ENCODE measurements around the gene ISG15. TPM values are rescaled to one million over a fixed set of nuclear protein-coding genes. Genes with fewer than 3 reads are reported as not detected.

ISG15 gene
- total and polyA plus RNA-seq, 2 of the 13 experiments (the other 11 are each of a cell fraction or from before 2014, with no cell fraction given): 42.1 to 54.9 TPM

DNA sequence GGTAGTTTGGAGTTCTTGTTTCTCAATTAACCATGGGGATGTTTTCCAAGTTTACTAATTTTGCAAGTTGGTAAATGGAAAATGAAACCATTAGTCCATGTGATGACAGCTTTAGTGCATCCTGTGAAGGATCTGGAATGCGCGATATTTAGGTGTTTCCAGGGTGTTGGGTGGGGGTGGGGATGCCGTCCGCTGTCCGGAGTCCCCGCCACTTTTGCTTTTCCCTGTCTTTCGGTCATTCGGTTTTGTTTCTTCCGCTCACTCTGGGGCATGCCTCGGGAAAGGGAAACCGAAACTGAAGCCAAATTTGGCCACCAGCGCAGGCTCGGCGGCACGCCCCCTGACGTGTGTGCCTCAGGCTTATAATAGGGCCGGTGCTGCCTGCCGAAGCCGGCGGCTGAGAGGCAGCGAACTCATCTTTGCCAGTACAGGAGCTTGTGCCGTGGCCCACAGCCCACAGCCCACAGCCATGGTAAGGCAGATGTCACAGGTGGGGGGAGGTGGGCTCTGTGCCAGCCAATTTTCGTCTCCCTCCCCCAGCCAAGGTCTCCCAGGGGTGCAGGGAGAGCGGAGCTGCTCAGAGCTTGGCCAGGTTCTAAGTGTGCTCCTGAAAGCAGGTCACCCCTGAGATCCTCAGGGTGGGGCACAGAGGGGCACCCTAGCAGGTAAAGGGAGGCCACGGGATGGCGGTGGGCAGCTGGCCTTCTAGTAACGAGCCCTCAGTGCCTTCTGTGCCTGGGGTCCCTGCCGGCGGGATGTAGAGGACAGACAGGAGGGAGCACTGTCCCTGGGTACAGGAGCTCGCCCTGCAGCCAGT is at the start of gene ISG15 (continued):
- TF ChIP-seq ZNF263 (CRISPR knock-in tag; IDR thresholded peaks at IDR 0.05) (peak; percentile 94), SAP130 (CRISPR knock-in tag; IDR thresholded peaks at IDR 0.05; ENCODE audit: low read depth) (peak; percentile 96), DR1 (CRISPR knock-in tag; IDR thresholded peaks at IDR 0.05) (peak; percentile 85), ZNF776 (CRISPR knock-in tag; IDR thresholded peaks at IDR 0.05) (peak; percentile 31; the same call in 1 of the 2 replicates), SKI (IDR thresholded peaks at IDR 0.05; ENCODE audit: partially characterized antibody) (no peak), RFX3 (CRISPR knock-in tag; IDR thresholded peaks at IDR 0.05) (no peak), RAD51 (IDR thresholded peaks at IDR 0.05; ENCODE audit: borderline replicate concordance) (no peak), PCBP2 (optimal IDR thresholded peaks at IDR 0.05; ENCODE audit: low read depth, low read length, poor library complexity, severe bottlenecking) (no peak), BATF2 (CRISPR knock-in tag; IDR thresholded peaks at IDR 0.05) (no peak), ZNF558 (CRISPR knock-in tag; IDR thresholded peaks at IDR 0.05; ENCODE audit: borderline replicate concordance) (no peak), IKZF4 (CRISPR knock-in tag; IDR thresholded peaks at IDR 0.05; ENCODE audit: borderline replicate concordance, low read depth, not compliant biosample characterization) (peak; percentile 27), ZNF687 (CRISPR knock-in tag; IDR thresholded peaks at IDR 0.05) (peak; percentile 80), PRDM4 (CRISPR knock-in tag; IDR thresholded peaks at IDR 0.05; ENCODE audit: borderline replicate concordance) (0 out of 2 replicates have a peak, but pooled peaks have one; percentile 41), YEATS2 (CRISPR knock-in tag; IDR thresholded peaks at IDR 0.05; ENCODE audit: borderline replicate concordance) (peak; percentile 35; the same call in 1 of the 2 replicates)
- TF ChIP-seq, protein P1, sequence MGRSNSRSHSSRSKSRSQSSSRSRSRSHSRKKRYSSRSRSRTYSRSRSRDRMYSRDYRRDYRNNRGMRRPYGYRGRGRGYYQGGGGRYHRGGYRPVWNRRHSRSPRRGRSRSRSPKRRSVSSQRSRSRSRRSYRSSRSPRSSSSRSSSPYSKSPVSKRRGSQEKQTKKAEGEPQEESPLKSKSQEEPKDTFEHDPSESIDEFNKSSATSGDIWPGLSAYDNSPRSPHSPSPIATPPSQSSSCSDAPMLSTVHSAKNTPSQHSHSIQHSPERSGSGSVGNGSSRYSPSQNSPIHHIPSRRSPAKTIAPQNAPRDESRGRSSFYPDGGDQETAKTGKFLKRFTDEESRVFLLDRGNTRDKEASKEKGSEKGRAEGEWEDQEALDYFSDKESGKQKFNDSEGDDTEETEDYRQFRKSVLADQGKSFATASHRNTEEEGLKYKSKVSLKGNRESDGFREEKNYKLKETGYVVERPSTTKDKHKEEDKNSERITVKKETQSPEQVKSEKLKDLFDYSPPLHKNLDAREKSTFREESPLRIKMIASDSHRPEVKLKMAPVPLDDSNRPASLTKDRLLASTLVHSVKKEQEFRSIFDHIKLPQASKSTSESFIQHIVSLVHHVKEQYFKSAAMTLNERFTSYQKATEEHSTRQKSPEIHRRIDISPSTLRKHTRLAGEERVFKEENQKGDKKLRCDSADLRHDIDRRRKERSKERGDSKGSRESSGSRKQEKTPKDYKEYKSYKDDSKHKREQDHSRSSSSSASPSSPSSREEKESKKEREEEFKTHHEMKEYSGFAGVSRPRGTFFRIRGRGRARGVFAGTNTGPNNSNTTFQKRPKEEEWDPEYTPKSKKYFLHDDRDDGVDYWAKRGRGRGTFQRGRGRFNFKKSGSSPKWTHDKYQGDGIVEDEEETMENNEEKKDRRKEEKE (IDR thresholded peaks at IDR 0.05): no peak
- TF ChIP-seq, protein P2, sequence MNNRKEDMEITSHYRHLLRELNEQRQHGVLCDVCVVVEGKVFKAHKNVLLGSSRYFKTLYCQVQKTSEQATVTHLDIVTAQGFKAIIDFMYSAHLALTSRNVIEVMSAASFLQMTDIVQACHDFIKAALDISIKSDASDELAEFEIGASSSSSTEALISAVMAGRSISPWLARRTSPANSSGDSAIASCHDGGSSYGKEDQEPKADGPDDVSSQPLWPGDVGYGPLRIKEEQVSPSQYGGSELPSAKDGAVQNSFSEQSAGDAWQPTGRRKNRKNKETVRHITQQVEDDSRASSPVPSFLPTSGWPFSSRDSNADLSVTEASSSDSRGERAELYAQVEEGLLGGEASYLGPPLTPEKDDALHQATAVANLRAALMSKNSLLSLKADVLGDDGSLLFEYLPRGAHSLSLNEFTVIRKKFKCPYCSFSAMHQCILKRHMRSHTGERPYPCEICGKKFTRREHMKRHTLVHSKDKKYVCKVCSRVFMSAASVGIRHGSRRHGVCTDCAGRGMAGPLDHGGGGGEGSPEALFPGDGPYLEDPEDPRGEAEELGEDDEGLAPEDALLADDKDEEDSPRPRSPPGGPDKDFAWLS (CRISPR knock-in tag; IDR thresholded peaks at IDR 0.05; ENCODE audit: borderline replicate concordance): no peak

Measured in HepG2 (cell line).